HepG2 (cell line): ENCODE measurements around the gene EEFSEC. TPM values are rescaled to one million over a fixed set of nuclear protein-coding genes. Genes with fewer than 3 reads are reported as not detected.

Source experiments
- ARHGAP35 ChIP-seq: sonication (generic); formaldehyde crosslinking; IDR thresholded peaks from 2 replicates; pipeline ENCODE4 v1.9.0; 2022; ENCODE audit warnings: mild to moderate bottlenecking, inconsistent platforms, moderate library complexity, missing genetic modification reagents, borderline replicate concordance
- CBX5 ChIP-seq: sonication (generic); formaldehyde crosslinking; IDR thresholded peaks from 2 replicates; pipeline ENCODE4 v1.4.0; 2020; ENCODE audit warnings: missing genetic modification reagents, borderline replicate concordance
- ETV5 ChIP-seq: IDR thresholded peaks from 2 replicates; pipeline ENCODE4 v1.6.1; 2018; ENCODE audit warnings: missing biosample characterization, missing genetic modification reagents, inconsistent platforms, borderline replicate concordance
- EZH2 ChIP-seq: conservative IDR thresholded peaks from 2 replicates; pipeline ENCODE4 v1.6.1; 2012; ENCODE audit warnings: mild to moderate bottlenecking, low read depth, low read length, moderate library complexity
- HMG20B ChIP-seq: conservative IDR thresholded peaks from 2 replicates; pipeline ENCODE4 v1.6.1; 2016; ENCODE audit warnings: missing genetic modification reagents, missing compliant biosample characterization
- HNRNPLL ChIP-seq: fragments of 200-400 bp; formaldehyde crosslinking; IDR thresholded peaks from 2 replicates; pipeline ENCODE4 v1.6.1; 2017; ENCODE audit warnings: mild to moderate bottlenecking, low read depth, low read length; ENCODE audit not compliant: poor library complexity, severe bottlenecking
- HOXA9 ChIP-seq: sonication (generic); formaldehyde crosslinking; IDR thresholded peaks from 2 replicates; pipeline ENCODE4 v1.8.1; 2022; ENCODE audit warnings: missing genetic modification reagents, mild to moderate bottlenecking, moderate library complexity, borderline replicate concordance
- KLF13 ChIP-seq: sonication (generic); formaldehyde crosslinking; IDR thresholded peaks from 2 replicates; pipeline ENCODE4 v1.4.0; 2020; ENCODE audit warnings: mild to moderate bottlenecking, missing genetic modification reagents
- MEF2D ChIP-seq: sonication (generic); formaldehyde crosslinking; IDR thresholded peaks from 2 replicates; pipeline ENCODE4 v1.5.1; 2020; ENCODE audit warnings: mild to moderate bottlenecking, missing genetic modification reagents
- MLLT10 ChIP-seq: sonication (generic); formaldehyde crosslinking; IDR thresholded peaks from 2 replicates; pipeline ENCODE4 v1.4.0; 2020; ENCODE audit warnings: missing genetic modification reagents
- NFE2L2 ChIP-seq: fragments of 150-350 bp; IDR thresholded peaks from 2 replicates; pipeline ENCODE4 v1.6.1; 2014; ENCODE audit warnings: low read length
- POGZ ChIP-seq: sonication (generic); formaldehyde crosslinking; IDR thresholded peaks from 2 replicates; pipeline ENCODE4 v1.4.0; 2020; ENCODE audit warnings: mild to moderate bottlenecking, missing genetic modification reagents
- RBFOX2 ChIP-seq: fragments of 200-400 bp; formaldehyde crosslinking; IDR thresholded peaks from 2 replicates; pipeline ENCODE4 v1.6.1; 2017; ENCODE audit warnings: low read depth, mild to moderate bottlenecking, low read length
- TBX3 ChIP-seq: fragments of 450-650 bp; IDR thresholded peaks from 2 replicates; pipeline ENCODE4 v1.6.1; 2017; ENCODE audit warnings: antibody characterized with exemption, mild to moderate bottlenecking, inconsistent platforms, borderline replicate concordance
- ZBTB8A ChIP-seq: sonication (generic); formaldehyde crosslinking; IDR thresholded peaks from 2 replicates; pipeline ENCODE4 v1.4.0; 2020; ENCODE audit warnings: mild to moderate bottlenecking, low read depth, missing genetic modification reagents, borderline replicate concordance
- ZMYM2 ChIP-seq: sonication (generic); formaldehyde crosslinking; IDR thresholded peaks from 2 replicates; pipeline ENCODE4 v1.8.0; 2022; ENCODE audit warnings: mild to moderate bottlenecking, missing genetic modification reagents
- ZNF234 ChIP-seq: sonication (generic); formaldehyde crosslinking; conservative IDR thresholded peaks from 2 replicates; pipeline ENCODE4 v1.5.1; 2020; ENCODE audit warnings: mild to moderate bottlenecking, missing genetic modification reagents
- ZNF615 ChIP-seq: sonication (generic); formaldehyde crosslinking; IDR thresholded peaks from 2 replicates; pipeline ENCODE4 v1.5.0; 2020; ENCODE audit warnings: mild to moderate bottlenecking, missing genetic modification reagents, borderline replicate concordance
- ZNF746 ChIP-seq: sonication (generic); formaldehyde crosslinking; IDR thresholded peaks from 2 replicates; pipeline ENCODE4 v1.8.0; 2022; ENCODE audit warnings: mild to moderate bottlenecking, missing genetic modification reagents
- ZNF878 ChIP-seq: sonication (generic); formaldehyde crosslinking; IDR thresholded peaks from 2 replicates; pipeline ENCODE4 v1.8.1; 2023; ENCODE audit warnings: mild to moderate bottlenecking, missing genetic modification reagents, moderate library complexity
- polyA plus RNA-seq, 8 experiments: library from polyadenylated mRNA; depleted of rRNA in 3 of 8; stranded (reverse) in 7 of 8; unstranded in 1 of 8; fragments of >200 nt; fragmentation: Illumina TruSeq in 4 of 8; extraction: Trizol in 4 of 8; gene quantifications; 2 replicates each; pipeline versions ENCODE4 v1.2.1 to v1.2.3, GENCODE V29; 2011 to 2016; ENCODE audit warnings: low read depth in 4 of 8, missing spikeins in 1 of 8, mixed read lengths in 1 of 8; ENCODE audit not compliant: insufficient read depth in 1 of 8
- total RNA-seq, 5 experiments: library from RNA; depleted of rRNA; stranded (reverse); fragments of >200 nt; fragmentation: Illumina TruSeq; extraction: Trizol; gene quantifications; 2 replicates each; pipeline ENCODE4 v1.2.3, GENCODE V29; 2016; ENCODE audit warnings: low read depth in 1 of 5
- TF ChIP-seq, protein P1 (sequence below): sonication (generic); formaldehyde crosslinking; IDR thresholded peaks from 2 replicates; pipeline ENCODE4 v1.9.0; 2021; ENCODE audit warnings: missing genetic modification reagents, borderline replicate concordance
- TF ChIP-seq, protein P2 (sequence below): IDR thresholded peaks from 2 replicates; pipeline ENCODE4 v1.6.1; 2016
- TF ChIP-seq, protein P3 (sequence below): IDR thresholded peaks from 2 replicates; pipeline ENCODE4 v1.6.1; 2012; ENCODE audit warnings: low read depth, low read length, improper control_type of control experiment

EEFSEC gene
- total and polyA plus RNA-seq, 2 of the 13 experiments (the other 11 are each of a cell fraction or from before 2014, with no cell fraction given), result 6.4 to 24.2 TPM

DNA sequence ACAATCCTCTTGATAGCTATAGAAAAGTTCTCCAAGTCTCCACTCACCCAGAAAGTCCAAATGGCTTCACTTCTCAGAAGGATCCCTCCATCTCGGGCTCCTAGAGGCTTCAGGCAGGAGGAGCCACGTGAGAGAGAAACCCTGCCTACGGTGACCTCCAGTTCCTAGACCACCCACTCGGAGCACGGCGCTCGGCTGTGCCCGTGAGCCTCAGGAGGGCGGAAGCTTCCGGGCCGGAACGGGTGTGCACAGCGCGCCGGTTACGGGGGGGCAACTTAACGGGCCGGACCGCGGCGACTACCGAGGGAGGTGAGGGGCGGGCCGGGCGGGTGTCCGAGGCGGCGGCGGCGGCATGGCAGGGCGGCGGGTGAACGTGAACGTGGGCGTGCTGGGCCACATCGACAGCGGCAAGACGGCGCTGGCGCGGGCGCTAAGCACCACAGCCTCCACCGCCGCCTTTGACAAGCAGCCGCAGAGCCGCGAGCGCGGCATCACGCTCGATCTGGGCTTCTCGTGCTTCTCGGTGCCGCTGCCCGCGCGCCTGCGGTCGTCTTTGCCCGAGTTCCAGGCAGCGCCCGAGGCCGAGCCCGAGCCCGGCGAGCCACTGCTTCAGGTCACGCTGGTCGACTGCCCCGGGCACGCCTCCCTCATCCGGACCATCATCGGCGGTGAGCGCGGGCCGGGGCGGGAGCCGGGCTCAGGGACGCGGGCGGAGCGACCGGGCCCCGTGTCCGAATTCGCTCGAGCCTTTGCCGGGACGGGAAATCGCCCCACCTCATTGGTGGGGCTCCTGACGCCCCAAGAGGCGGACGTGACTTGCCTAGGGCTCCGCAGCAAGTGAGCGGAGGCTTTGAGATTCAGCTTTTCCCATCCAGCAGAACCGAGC is at the start of gene EEFSEC (continued):
- TF ChIP-seq MLLT10 (CRISPR knock-in tag) (no peak), ZMYM2 (CRISPR knock-in tag) (peak; percentile 54; the same call in 1 of the 2 replicates), POGZ (CRISPR knock-in tag) (peak; percentile 99), EZH2 (no peak), ZNF878 (CRISPR knock-in tag) (peak; percentile 88; the same call in 1 of the 2 replicates), HMG20B (CRISPR knock-in tag) (peak; percentile 37; the same call in 1 of the 2 replicates), HNRNPLL (peak; percentile 53), MEF2D (CRISPR knock-in tag) (0 out of 2 replicates have a peak, but pooled peaks have one; percentile 37), ZNF615 (CRISPR knock-in tag) (peak; percentile 94), NFE2L2 (no peak), KLF13 (CRISPR knock-in tag) (peak; percentile 79; the same call in 1 of the 2 replicates), ZNF746 (peak; percentile 89), ARHGAP35 (peak; percentile 66; the same call in 1 of the 2 replicates), RBFOX2 (peak; percentile 94), CBX5 (CRISPR knock-in tag) (peak; percentile 93; the same call in 1 of the 2 replicates), ZBTB8A (CRISPR knock-in tag) (0 out of 2 replicates have a peak, but pooled peaks have one; percentile 30), HOXA9 (peak; percentile 83; the same call in 1 of the 2 replicates), ETV5 (peak; percentile 87), TBX3 (no peak), ZNF234 (peak; percentile 97; the same call in 1 of the 2 replicates)
- TF ChIP-seq, protein P1, sequence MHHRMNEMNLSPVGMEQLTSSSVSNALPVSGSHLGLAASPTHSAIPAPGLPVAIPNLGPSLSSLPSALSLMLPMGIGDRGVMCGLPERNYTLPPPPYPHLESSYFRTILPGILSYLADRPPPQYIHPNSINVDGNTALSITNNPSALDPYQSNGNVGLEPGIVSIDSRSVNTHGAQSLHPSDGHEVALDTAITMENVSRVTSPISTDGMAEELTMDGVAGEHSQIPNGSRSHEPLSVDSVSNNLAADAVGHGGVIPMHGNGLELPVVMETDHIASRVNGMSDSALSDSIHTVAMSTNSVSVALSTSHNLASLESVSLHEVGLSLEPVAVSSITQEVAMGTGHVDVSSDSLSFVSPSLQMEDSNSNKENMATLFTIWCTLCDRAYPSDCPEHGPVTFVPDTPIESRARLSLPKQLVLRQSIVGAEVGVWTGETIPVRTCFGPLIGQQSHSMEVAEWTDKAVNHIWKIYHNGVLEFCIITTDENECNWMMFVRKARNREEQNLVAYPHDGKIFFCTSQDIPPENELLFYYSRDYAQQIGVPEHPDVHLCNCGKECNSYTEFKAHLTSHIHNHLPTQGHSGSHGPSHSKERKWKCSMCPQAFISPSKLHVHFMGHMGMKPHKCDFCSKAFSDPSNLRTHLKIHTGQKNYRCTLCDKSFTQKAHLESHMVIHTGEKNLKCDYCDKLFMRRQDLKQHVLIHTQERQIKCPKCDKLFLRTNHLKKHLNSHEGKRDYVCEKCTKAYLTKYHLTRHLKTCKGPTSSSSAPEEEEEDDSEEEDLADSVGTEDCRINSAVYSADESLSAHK (CRISPR knock-in tag), result no peak
- TF ChIP-seq, protein P2, sequence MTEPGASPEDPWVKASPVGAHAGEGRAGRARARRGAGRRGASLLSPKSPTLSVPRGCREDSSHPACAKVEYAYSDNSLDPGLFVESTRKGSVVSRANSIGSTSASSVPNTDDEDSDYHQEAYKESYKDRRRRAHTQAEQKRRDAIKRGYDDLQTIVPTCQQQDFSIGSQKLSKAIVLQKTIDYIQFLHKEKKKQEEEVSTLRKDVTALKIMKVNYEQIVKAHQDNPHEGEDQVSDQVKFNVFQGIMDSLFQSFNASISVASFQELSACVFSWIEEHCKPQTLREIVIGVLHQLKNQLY, result peak; percentile 51; the same call in 1 of the 2 replicates
- TF ChIP-seq, protein P3, sequence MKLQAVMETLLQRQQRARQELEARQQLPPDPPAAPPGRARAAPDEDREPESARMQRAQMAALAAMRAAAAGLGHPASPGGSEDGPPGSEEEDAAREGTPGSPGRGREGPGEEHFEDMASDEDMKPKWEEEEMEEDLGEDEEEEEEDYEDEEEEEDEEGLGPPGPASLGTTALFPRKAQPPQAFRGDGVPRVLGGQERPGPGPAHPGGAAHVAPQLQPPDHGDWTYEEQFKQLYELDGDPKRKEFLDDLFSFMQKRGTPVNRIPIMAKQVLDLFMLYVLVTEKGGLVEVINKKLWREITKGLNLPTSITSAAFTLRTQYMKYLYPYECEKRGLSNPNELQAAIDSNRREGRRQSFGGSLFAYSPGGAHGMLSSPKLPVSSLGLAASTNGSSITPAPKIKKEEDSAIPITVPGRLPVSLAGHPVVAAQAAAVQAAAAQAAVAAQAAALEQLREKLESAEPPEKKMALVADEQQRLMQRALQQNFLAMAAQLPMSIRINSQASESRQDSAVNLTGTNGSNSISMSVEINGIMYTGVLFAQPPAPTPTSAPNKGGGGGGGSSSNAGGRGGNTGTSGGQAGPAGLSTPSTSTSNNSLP, result no peak
